Spinal cord (tissue), 10 donors: ENCODE measurements around the gene SYNPO. TPM values are rescaled to one million over a fixed set of nuclear protein-coding genes. Genes with fewer than 3 reads are reported as not detected.

Experiments
- DNase-seq, 6 donors: peaks; one replicate each; pipeline versions ENCODE4 v3.0.0 to v3.0.0-alpha.2; 2013 to 2015; ENCODE audit warnings: low spot score in 6 of 6, low read depth in 4 of 6
- H3K27ac ChIP-seq: one replicate; pipeline ENCODE4 v1.5.1; 2013; ENCODE audit warnings: low read depth, low read length, control low read depth
- H3K27me3 ChIP-seq: one replicate; pipeline ENCODE4 v1.6.1; 2013; ENCODE audit warnings: low read length; ENCODE audit not compliant: control insufficient read depth, insufficient read depth
- H3K36me3 ChIP-seq: one replicate; pipeline ENCODE4 v1.6.1; 2013; ENCODE audit warnings: low read length; ENCODE audit not compliant: control insufficient read depth, insufficient read depth
- H3K4me1 ChIP-seq: one replicate; pipeline ENCODE4 v1.6.1; 2013; ENCODE audit warnings: low read length; ENCODE audit not compliant: control insufficient read depth, insufficient read depth
- H3K4me3 ChIP-seq: one replicate; pipeline ENCODE4 v1.5.1; 2013; ENCODE audit warnings: low read depth, low read length, control low read depth
- H3K9me3 ChIP-seq: one replicate; pipeline ENCODE4 v1.6.1; 2013; ENCODE audit warnings: low read length; ENCODE audit not compliant: control insufficient read depth, insufficient read depth
- WGBS: methylation state at CpG from one replicate; pipeline ENCODE4 v1.1.5; 2013; ENCODE audit warnings: missing lambda C conversion rate; ENCODE audit not compliant: insufficient coverage; 5-methylcytosine and 5-hydroxymethylcytosine counted together
- polyA plus RNA-seq, 2 donors: library from polyadenylated mRNA; unstranded; fragments of 120-200 nt; gene quantifications; one replicate each; pipeline ENCODE4 v1.2.1, GENCODE V29; 2013; ENCODE audit not compliant: insufficient read length in 2 of 2
- total RNA-seq, 2 donors: library from RNA; depleted of rRNA in 1 of 2; stranded (reverse); fragments of 120-200 nt in 1 of 2; fragments of >200 nt in 1 of 2; gene quantifications; one replicate each; pipeline versions ENCODE4 v1.2.3 to v1.2.4, GENCODE V29; 2013 to 2014
- donor health status: healthy.

The SYNPO gene
- total and polyA plus RNA-seq, 4 donors: 5.3 to 17.4 (median 10.9) TPM

- Histone ChIP-seq H3K4me1 (peaks cover 3% of the 10 kb centered on the region), H3K4me3 (peak within 1 kb of the TSS; percentile 100), H3K36me3 (peaks cover 18% of the 10 kb centered on the region), H3K27ac (peak within 1 kb of the TSS; percentile 96), H3K27me3 (no peaks in the 10 kb centered on the region), H3K9me3 (no peaks in the 10 kb centered on the region)
- peak; percentile 89 to 99 (median 92) for DNase-seq
- 0% methylated on average over 59 of the region's 59 CpGs for WGBS
These were observed 60.3 kb downstream of the SYNPO start, which contains the start of gene RBM22 for GRCh38 chr5:150700594-150701377. TSS of gene RBM22 (minus strand) at chr5:150701062. CDS start at chr5:150700985, 77 bp downstream.

GRCh38 chr5:150703762-150704161 lies 63.3 kb downstream of the SYNPO start:
- H3K36me3 ChIP-seq: peaks cover 9% of the 10 kb centered on the region
- peaks cover 3% of the 10 kb centered on the region for H3K4me1 ChIP-seq
- H3K9me3 ChIP-seq: no peaks in the 10 kb centered on the region
- no peaks in the 10 kb centered on the region for H3K27me3 ChIP-seq
- H3K27ac ChIP-seq: no peak overlapping the region
- no peak overlapping the region for H3K4me3 ChIP-seq
- DNase-seq: no peak
- 88% methylated on average over 1 of the region's 3 CpGs for WGBS

- no peak for DNase-seq
- H3K27me3 ChIP-seq: no peaks in the 10 kb centered on the region
- peaks cover 13% of the 10 kb centered on the region for H3K36me3 ChIP-seq
- no peaks in the 10 kb centered on the region for H3K4me1 ChIP-seq
- H3K4me3 ChIP-seq: no peak overlapping the region
- no peak overlapping the region for H3K27ac ChIP-seq
- WGBS: 89% methylated on average over 2 of the region's 4 CpGs
- no peaks in the 10 kb centered on the region for H3K9me3 ChIP-seq
These were observed 66.4 kb downstream of the SYNPO start for GRCh38 chr5:150706776-150707390.

Other genes starting within 250 kb of the SYNPO start
- gene CD74, start 227.8 kb upstream of the SYNPO start, total RNA-seq: 100 to 1,000 TPM in 1 of 2 donors, 10 to 100 TPM in 1; 96.3 to 175 TPM
- 100 to 1,000 TPM in 1 of 2 donors, 10 to 100 TPM in 1; 59.3 to 109 TPM for gene CD74, start 227.8 kb upstream of the SYNPO start, polyA plus RNA-seq
- 1,000 to 10,000 TPM; 1,186 to 2,810 TPM for gene RPS14, start 190.9 kb upstream of the SYNPO start, total RNA-seq
- 1,000 to 10,000 TPM; 1,016 to 1,168 TPM for gene RPS14, start 190.9 kb upstream of the SYNPO start, polyA plus RNA-seq
- 10 to 100 TPM; 32.8 to 39.0 TPM for gene NDST1, start 132.5 kb upstream of the SYNPO start, total RNA-seq
- 10 to 100 TPM; 79.3 to 81.1 TPM for gene NDST1, start 132.5 kb upstream of the SYNPO start, polyA plus RNA-seq
- gene MYOZ3, start 20.6 kb downstream of the SYNPO start, total RNA-seq: 1 to 10 TPM; 4.6 to 5.5 TPM
- gene MYOZ3, start 20.6 kb downstream of the SYNPO start, polyA plus RNA-seq: 10 to 100 TPM; 11.5 to 15.6 TPM
- gene RBM22, start 60.4 kb downstream of the SYNPO start, total RNA-seq: 10 to 100 TPM; 29.7 to 45.2 TPM
- gene RBM22, start 60.4 kb downstream of the SYNPO start, polyA plus RNA-seq: 10 to 100 TPM; 64.3 to 69.4 TPM
- 100 to 1,000 TPM in 1 of 2 donors, 10 to 100 TPM in 1; 63.7 to 111 TPM for gene DCTN4, start 118.4 kb downstream of the SYNPO start, total RNA-seq
- gene DCTN4, start 118.4 kb downstream of the SYNPO start, polyA plus RNA-seq: 100 to 1,000 TPM in 1 of 2 donors, 10 to 100 TPM in 1; 89.0 to 107 TPM
- gene SMIM3, start 138.1 kb downstream of the SYNPO start, total RNA-seq: 10 to 100 TPM in 1 of 2 donors, 1 to 10 TPM in 1; 8.4 to 30.6 TPM
- gene SMIM3, start 138.1 kb downstream of the SYNPO start, polyA plus RNA-seq: 10 to 100 TPM in 1 of 2 donors, 1 to 10 TPM in 1; 6.4 to 10.5 TPM
- gene IRGM, start 205.9 kb downstream of the SYNPO start, total RNA-seq: not detected
- gene IRGM, start 205.9 kb downstream of the SYNPO start, polyA plus RNA-seq: under 1 TPM; 0.48 to 0.59 TPM